GM18951 (cell line): ENCODE measurements around the gene TICRR.

Experiments used
- POLR2A ChIP-seq: IDR thresholded peaks from 4 replicates; pipeline ENCODE4 v1.6.1; 2011; ENCODE audit warnings: mild to moderate bottlenecking; ENCODE audit not compliant: insufficient read length, insufficient read depth; ENCODE audit errors: extremely low read depth
- in situ Hi-C: fragments of 300-500 bp; cut with MboI; formaldehyde crosslinking; loops from one replicate; pipeline ENCODE4 v1.12.0; 2022; ENCODE audit warnings: low sequenced_read_pairs, mixed read lengths, inconsistent platforms; ENCODE audit not compliant: unreplicated experiment

The TICRR gene

DNA sequence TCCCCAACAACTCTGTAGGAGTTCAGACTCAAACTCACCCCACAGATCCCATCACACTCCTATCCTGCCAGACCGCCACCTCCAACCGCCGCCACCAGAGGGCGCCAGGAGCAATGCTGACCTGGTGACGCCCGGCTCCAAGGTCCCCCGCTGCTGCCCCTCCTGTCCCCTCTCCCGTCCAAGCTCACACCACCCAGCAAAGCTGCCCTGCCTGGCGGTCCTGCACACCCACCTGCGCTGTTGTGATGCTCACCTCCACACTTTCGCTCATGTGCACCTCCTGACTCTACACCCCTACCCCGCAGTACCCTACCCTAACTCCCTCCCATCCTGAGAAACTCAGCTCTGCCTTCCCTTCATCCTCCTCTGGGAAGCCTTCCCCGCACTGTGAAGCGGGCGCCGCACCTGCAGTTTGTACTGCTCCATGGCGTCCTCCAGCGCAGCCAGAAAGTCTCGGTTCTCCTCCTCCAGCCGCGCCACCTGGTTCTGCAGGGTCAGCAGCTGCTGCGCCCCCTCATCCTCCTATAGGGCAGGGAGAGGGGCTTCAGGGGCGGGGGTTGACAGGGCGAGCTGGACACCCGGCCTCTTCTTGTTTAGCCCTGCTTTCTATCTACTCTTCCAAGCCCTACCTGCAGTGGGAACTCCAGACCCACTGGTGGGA is 72.1 kb downstream of the TICRR start:
- no peak for TF ChIP-seq POLR2A
- in situ Hi-C loops: no loop called here

DNA sequence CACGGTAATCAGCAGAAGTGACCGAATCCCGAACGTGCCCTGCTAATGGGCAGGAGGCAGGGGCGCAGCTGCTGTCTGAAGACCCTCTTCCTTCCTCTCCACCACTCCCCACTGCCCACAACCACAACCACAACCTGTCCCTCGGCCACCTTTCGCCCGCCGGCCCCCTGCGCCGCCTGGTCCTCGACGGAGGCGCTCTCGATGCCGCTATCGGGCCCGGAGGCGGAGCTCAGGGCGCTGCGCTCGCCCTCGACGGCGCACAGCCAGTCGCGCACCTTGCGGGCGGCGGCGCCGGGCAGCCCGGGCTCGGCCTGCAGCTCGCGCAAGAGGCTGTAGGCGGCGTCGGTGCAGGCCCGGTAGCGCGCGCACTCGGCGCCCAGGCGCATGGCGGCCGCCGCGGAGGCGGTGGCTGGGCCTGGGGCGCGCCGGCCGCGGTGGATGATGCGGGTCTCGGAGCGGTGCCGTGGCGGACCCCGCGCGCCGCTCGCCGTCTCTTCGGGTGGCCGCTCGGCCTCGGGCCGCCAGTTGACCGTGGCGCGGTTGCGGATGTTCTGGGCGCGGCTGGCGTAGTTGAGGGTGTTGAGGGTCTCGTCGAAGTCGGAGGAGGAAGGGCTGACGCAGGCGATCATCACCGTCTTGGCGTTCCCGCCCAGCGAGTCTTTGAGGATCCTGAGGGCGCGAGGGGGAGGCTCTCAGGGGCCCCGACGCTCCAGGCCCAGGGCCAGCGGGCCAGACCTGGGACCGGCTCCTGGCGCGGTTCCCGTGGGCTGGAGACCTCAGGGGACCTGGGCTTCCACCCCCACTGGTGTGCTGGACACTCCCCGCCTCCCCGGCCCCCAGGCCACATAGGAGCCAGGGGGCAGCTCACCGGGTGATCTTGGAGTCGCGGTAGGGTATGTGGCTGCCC is 73.1 kb downstream of the TICRR start:
- TF ChIP-seq POLR2A: no peak
- in situ Hi-C loops: no loop called here

DNA sequence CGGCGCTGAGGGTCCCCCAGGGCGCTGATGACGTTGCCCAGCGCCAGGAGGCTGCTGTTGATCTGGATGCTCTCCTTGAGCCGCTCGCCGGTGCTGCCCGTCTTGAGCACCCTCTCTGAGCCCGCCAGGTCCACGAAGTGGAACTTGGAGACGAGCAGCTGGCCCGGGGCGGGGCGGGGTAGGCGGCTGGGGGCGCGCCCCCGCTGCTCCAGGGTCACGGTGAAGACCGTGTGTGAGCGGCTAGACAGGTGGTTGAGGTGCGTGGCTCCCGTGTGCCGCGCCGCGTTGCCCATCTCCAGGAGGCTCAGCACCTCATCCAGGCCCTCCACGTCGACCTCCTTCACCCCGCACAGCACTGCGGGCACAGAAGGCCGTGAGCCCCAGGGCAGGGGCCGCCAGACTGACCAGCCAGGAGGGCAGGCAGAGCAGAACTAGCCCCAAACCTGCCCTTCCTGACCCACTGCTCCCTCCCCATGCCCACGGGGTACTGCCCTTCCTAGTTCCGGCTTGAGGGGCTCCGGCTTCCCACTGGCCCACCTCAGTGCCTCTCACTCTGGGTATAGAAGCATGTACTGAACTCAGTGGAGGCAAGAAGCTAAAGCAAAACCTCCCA is 73.8 kb downstream of the TICRR start:
- in situ Hi-C loops: no loop called here
- TF ChIP-seq POLR2A: no peak

DNA sequence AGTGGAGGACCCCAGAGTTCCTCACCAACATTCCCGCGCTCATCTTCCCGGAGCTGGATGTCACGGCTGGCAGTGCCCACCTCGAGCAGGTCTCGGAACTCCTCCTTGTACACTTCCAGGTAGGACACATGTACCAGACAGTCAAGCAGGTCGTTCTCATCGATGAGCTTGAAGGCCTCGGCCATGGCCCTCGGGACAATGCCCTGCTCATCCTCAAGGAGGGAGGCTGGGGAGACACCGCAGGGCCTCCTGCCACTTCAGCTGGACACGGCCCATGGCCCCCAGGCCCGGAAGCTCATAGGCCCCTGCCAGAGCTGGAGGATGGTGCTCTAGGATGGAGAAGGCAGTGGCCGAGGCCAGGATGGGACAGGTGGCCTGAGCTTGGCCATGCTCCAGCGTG is 74.4 kb downstream of the TICRR start:
- in situ Hi-C loops: no loop called here

DNA sequence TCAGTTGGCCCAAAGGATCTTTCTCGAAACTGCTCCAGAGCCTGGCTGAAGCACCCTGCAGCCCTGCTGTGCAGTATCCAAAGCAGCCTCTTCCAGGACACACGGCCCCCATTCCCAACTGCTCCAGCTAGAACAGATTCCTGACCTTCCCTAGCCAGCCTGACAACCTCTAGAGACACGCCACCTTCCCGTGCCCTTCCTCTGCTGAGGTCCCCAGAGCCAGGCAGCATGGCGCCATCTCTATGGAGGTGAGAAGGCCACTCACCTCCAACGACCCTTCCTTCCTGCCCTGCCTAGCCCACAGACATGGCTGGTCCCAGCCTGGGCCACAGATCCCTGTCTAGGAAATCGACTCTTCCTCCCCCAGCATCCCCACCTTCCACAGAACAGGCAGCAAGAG is 76.9 kb downstream of the TICRR start:
- in situ Hi-C loops: no loop called here
- TF ChIP-seq POLR2A: no peak

More for the DNA sequence above, 74.4 kb downstream of the TICRR start:
- TF ChIP-seq POLR2A: no peak

DNA sequence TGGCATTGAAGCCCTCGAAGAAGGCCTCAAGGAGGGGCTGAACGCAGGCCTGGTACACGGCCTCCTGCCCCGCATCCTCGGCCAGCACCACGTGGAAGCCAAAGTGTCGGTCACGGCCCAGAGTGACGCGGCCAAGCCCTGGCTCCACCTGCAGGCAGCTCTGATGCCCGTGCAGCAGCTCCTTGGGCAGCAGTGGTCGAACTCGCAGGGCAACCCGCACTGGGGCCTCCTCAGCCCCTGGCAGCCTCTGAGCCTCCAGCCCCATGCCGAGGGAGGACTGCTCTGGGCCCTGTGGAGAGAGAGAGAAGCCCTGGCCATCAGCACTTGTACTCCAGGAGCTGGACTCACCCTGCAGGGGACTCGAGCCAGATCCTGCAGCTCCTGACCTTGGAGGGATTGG is 77.4 kb downstream of the TICRR start:
- no peak for TF ChIP-seq POLR2A
- in situ Hi-C loops: no loop called here

DNA sequence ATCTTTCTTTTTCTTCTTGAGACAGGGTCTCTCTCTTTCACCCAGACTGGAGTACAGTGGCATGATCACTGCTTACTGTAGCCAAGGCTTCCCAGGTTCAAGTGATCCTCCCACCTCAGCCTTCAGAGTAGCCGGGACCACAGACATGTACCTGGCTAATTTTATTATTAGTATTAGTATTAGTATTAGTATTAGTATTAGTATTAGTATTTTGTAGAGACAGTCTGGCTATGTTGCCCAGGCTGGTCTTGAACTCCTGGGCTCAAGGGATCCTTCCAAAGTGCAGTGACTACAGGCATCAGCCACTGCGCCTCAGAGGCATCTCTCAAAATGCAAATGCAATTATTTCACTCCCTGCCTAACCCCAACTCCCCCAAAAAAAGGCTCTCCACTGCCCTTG is 78.3 kb downstream of the TICRR start:
- in situ Hi-C loops: no loop called here
- no peak for TF ChIP-seq POLR2A

DNA sequence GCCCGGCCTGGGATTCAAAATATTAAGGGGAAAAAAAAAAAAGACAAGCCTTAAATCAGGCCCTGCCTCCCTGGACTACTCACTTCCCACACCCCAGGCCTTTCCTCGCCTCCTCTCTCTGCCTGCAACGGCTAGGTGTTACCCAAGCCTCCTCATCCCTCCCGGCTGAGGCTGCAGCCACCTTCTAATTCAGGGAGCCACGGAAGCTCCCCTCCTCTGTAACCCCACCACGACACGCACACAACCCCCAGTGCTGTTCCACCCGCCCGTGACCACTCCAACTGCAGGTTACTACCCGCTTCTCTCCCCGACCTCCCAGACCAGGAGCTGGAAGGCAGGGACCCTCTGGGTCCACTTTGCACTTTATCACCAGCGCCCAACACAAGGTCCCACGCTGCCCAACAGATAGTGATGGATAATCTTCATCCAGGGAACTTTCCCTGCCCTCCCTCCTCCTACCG is 79.1 kb downstream of the TICRR start:
- in situ Hi-C loops: no loop called here
- TF ChIP-seq POLR2A: no peak

DNA sequence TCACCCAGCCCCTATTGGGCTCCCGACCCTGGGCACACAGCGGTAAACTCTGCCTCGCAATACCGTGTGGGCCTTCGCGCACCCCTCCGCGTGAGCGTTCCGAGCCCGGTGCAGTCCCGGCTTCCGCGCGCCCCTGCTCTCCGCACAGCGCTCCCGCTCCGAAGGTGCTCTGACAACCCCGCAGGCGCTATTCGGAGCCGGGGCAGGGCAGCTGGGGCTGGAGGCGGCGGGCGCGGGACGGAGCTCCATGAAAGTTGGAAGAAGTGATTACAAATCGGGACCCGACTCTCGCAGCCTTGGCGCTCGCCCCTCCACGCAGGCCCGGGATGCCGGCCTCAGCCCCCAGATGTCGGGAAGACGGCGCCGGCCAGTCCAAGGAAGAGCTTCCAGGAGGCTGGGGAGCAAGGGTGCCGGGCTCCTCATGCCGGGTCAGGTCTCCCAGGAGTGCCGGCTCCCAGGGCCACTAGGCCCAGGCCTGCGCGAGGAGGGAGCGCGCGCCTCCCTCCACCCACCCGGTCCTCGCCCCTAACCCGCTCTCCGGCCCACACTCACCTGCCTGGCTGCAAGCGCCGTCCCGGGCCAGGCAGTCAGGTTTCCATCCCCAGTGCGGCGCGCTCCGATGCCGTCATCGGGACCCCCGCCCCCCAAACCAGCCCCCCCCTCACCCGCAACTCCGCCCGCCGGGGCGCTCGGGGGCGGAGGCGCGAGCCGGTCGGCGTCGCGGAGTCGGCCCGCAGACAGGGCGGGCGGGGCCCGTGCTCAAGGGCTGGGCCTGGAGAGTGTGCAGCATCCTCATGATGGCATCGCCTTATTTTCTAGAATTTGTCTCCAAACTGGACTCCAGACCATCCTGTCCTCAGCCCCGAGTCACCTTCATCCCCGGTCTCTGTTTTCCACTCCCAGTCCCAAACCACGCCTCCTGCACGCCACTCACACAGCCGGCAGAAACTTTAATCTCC is 79.9 kb downstream of the TICRR start, which contains the start of gene KIF7:
KIF7 (minus strand) TSS at position 621 of the 959 bp plus-strand sequence. CDS start 2,537 bp downstream, outside the sequence.
- in situ Hi-C loops: no loop called here
- no peak for TF ChIP-seq POLR2A

DNA sequence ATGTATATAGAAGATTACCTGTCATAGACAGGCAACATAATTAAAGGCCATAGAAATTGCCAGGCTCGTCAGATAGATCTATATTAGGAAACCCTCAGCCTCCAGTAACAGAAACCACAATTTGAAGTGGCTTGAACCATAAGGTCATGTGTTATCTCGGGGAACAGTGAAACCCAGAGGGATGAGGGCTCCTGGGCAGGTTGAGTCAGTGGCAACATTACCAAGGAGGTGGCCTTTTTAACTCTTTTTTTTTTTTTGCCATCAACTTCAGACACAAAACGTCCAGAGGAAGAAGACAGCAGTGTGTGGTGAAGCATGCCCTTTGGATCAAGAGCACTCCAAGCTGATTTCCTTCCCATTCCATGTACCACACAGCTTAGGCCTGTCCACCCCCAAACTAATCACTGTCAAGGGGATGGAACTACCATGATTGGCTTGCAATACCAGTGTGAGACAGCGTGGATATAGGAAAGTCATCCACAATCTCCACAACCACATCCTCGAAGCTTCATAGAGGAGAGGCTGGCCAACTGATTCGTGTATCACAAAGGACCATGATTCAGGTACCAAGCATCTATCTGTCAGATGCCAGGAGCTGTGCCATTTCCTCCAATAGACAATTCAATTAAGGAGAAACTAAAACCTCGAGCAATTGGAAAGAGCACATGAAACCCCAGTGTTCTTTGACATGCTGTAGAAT is 81.0 kb downstream of the TICRR start:
- TF ChIP-seq POLR2A: no peak
- in situ Hi-C loops: no loop called here

DNA sequence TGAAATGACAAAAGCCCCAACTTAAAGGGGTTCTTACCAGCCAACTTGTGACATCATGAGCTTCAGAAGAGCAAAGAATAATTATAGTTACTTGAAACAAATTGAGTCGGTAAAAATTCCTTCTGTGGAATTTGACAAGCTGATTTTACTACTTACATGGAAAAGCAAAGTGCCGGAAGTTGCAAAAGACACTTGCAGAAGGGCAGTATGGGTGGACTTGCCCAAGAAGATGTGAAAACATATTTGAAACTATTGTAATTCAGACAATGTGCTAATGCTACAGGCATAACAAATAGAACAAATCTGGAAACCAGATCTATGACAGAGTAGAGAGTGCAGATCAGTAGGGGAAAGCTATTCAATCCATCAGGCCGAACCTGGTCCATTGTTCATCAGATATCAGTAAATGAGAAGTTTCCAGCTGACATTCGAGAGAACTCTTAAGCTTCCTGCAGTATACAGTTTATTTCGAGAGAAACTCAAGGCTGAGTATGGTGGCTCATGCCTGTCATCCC is 82.5 kb downstream of the TICRR start:
- in situ Hi-C loops: no loop called here
- TF ChIP-seq POLR2A: no peak

DNA sequence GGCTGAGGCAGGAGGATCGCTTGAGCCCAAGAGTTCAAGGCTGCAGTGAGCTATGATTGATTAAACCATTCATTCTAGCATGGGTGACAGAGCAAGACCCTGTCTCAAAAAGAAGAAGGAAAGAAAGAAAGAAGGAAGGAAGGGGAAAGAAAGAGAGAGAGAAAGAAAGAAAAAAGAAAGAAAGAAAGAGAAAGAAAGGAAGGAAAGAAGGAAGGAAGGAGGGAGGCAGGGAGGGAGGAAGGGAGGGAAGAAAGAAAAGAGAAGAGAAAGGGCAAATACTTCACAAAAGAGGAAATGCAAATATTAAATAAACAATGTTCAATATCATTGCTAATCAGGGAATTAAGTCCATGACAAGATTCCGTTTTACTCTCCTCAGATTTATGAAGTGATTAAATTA is 84.0 kb downstream of the TICRR start:
- in situ Hi-C loops: no loop called here
- TF ChIP-seq POLR2A: no peak
